ENCODE measurements around the gene STOML2.
A peak's percentile ranks its signal among the peaks of the same experiment; 100 is the strongest.

The STOML2 gene

GRCh38 chr9:35102465-35102768 lies 514 bp downstream of the STOML2 start:
- peak overlapping the region; percentile 74 to 77 for H3K4me3 ChIP-seq (replicated peaks in 1 of 2; ENCODE audit: low read depth in 2 of 2, low read length in 2 of 2)
- DNase-seq (ENCODE audit: low read depth in 2 of 2) = peak; percentile 14 to 28
- no peak for TF ChIP-seq CTCF (IDR thresholded peaks at IDR 0.05; ENCODE audit: low read depth, low read length)

GRCh38 chr9:35097573-35097972 lies 5.4 kb downstream of the STOML2 start:
- TF ChIP-seq CTCF (IDR thresholded peaks at IDR 0.05; ENCODE audit: low read depth, low read length) = no peak
- DNase-seq (ENCODE audit: low read depth in 2 of 2) = no peak
- no peak overlapping the region for H3K4me3 ChIP-seq (replicated peaks in 1 of 2; ENCODE audit: low read depth in 2 of 2, low read length in 2 of 2)

- peak; percentile 82 to 87 for DNase-seq (ENCODE audit: low read depth in 2 of 2)
- peak within 1 kb of the TSS; percentile 98 to 100 for H3K4me3 ChIP-seq (replicated peaks in 1 of 2; ENCODE audit: low read depth in 2 of 2, low read length in 2 of 2)
- peak; percentile 96 for TF ChIP-seq CTCF (IDR thresholded peaks at IDR 0.05; ENCODE audit: low read depth, low read length)
Measured at GRCh38 chr9:35096035-35096849, 6.7 kb downstream of the STOML2 start, which contains the start of gene PIGO. TSS of gene PIGO (minus strand) at chr9:35096591. CDS start at chr9:35095565, 1,026 bp downstream.

DNA sequence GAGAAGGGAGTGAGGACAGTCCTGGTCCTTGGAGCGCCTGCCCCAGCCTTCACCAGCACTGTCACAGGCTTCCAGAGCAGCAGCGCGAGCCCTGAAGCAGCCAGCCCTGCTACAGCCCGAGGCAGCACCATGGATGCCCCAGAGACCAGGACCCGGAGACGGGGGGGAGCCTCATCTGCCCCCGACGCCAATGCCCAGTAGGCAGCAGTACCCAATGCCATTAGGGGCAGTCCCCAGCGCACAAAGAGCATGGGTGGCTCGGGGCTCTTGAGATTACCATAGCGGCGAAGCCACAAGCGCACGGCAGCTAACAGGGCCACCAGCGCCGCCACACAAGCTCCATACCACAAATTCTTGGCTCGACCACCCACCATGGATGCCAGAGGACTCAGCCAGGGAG lies 11.4 kb downstream of the STOML2 start:
- DNase-seq (ENCODE audit: low read depth in 2 of 2) = no peak
- no peak overlapping the region for H3K4me3 ChIP-seq (replicated peaks in 1 of 2; ENCODE audit: low read depth in 2 of 2, low read length in 2 of 2)
- no peak for TF ChIP-seq CTCF (IDR thresholded peaks at IDR 0.05; ENCODE audit: low read depth, low read length)

- DNase-seq (ENCODE audit: low read depth in 2 of 2) = no peak
Measured at GRCh38 chr9:35089434-35089833, 13.5 kb downstream of the STOML2 start.

DNA sequence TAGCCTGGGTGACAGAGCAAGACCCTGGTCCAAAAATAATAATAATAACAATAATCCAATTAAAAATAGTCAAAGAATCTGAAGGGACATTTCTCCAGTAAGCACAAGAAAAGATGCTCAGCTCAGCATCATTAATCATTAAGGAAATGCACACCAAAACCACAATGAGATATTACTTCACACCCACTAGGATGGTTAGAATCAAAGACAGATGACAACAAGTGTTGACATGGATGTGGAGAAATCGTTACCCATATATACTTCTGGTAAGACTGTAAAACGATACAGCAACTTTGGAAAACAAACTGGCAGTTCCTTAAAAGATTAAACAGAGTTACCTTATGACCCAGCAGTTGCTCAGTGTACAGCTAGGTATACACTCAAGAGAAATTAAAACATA lies 17.9 kb downstream of the STOML2 start:
- TF ChIP-seq CTCF (IDR thresholded peaks at IDR 0.05; ENCODE audit: low read depth, low read length) = no peak
- no peak for DNase-seq (ENCODE audit: low read depth in 2 of 2)
- H3K4me3 ChIP-seq (replicated peaks in 1 of 2; ENCODE audit: low read depth in 2 of 2, low read length in 2 of 2) = no peak overlapping the region

More at GRCh38 chr9:35089434-35089833, 13.5 kb downstream of the STOML2 start:
- no peak overlapping the region for H3K4me3 ChIP-seq (replicated peaks in 1 of 2; ENCODE audit: low read depth in 2 of 2, low read length in 2 of 2)
- TF ChIP-seq CTCF (IDR thresholded peaks at IDR 0.05; ENCODE audit: low read depth, low read length) = no peak
